K562 (cell line): Measurements from ENCODE around the gene HCST. TPM values are rescaled to one million over a fixed set of nuclear protein-coding genes. Genes with fewer than 3 reads are reported as not detected.

Experiments used
- HNRNPUL1 ChIP-seq: fragments of 200-400 bp; formaldehyde crosslinking; IDR thresholded peaks from 2 replicates; pipeline ENCODE4 v1.6.1; 2017; ENCODE audit warnings: low read length
- NR2C2 ChIP-seq, 2 experiments: fragments of 200-800 bp in 1 of 2; sonication (Bioruptor generic) in 1 of 2; sonication (generic) in 1 of 2; formaldehyde crosslinking in 1 of 2; IDR thresholded peaks; 2 replicates each; pipeline versions ENCODE4 v1.6.1 to v1.8.0; 2016 to 2022; ENCODE audit warnings: mild to moderate bottlenecking in 1 of 2, missing compliant biosample characterization in 1 of 2, missing genetic modification characterization in 1 of 2, missing genetic modification reagents in 1 of 2
- RFX1 ChIP-seq: fragments of 450-650 bp; IDR thresholded peaks from 2 replicates; pipeline ENCODE4 v1.6.1; 2016; ENCODE audit warnings: mild to moderate bottlenecking, moderate library complexity
- RFX5 ChIP-seq: IDR thresholded peaks from 2 replicates; pipeline ENCODE4 v1.6.1; 2011; ENCODE audit warnings: low read depth, mild to moderate bottlenecking, improper control_type of control experiment, low read length
- polyA plus RNA-seq, 8 experiments: library from polyadenylated mRNA; depleted of rRNA in 4 of 8; stranded (reverse) in 5 of 8; unstranded in 3 of 8; fragments of >200 nt; fragmentation: Nextera tagmentation in 2 of 8; fragmentation: Illumina TruSeq in 1 of 8; extraction: Ambion mirVana in 2 of 8; extraction: Trizol in 1 of 8; gene quantifications; 2 replicates each; pipeline versions ENCODE4 v1.2.1 to v1.2.3, GENCODE V29; 2011 to 2014; ENCODE audit warnings: inconsistent platforms in 1 of 8, missing spikeins in 1 of 8
- total RNA-seq, 7 experiments: library from RNA; depleted of rRNA in 6 of 7; stranded (reverse); fragments of >200 nt in 6 of 7; fragmentation: Illumina TruSeq in 2 of 7; extraction: Trizol in 2 of 7; gene quantifications; 2 replicates each; pipeline versions ENCODE4 v1.2.1 to v1.2.3, GENCODE V29; 2011 to 2021; ENCODE audit warnings: low replicate concordance in 1 of 7
- TF ChIP-seq, protein P1 (sequence below), 3 experiments: fragments of 200-800 bp in 1 of 3; fragments of 250-450 bp in 1 of 3; fragments of 450-650 bp in 1 of 3; sonication (Bioruptor Pico) in 1 of 3; sonication (Bioruptor generic) in 1 of 3; formaldehyde crosslinking in 1 of 3; IDR thresholded peaks; 2 replicates each; pipeline versions ENCODE4 v1.6.1 to v1.8.0; 2016 to 2022; ENCODE audit warnings: mild to moderate bottlenecking in 2 of 3, missing genetic modification characterization in 2 of 3, missing compliant biosample characterization in 1 of 3, moderate library complexity in 1 of 3
- TF ChIP-seq, protein P2 (sequence below): fragments of 450-650 bp; formaldehyde crosslinking; IDR thresholded peaks from 2 replicates; pipeline ENCODE4 v1.4.0; 2020; ENCODE audit warnings: mild to moderate bottlenecking
- TF ChIP-seq, protein P3 (sequence below), 2 experiments: fragments of 450-650 bp; conservative IDR thresholded peaks; 2 replicates each; pipeline ENCODE4 v1.6.1; 2017; ENCODE audit warnings: mild to moderate bottlenecking in 2 of 2, moderate library complexity in 2 of 2

The HCST gene
- total and polyA plus RNA-seq, 9 of the 15 experiments (the other 6 are each of a cell fraction or from before 2014, with no cell fraction given), result 0.29 to 1.9 (median 0.95) TPM; not detected in 2

DNA sequence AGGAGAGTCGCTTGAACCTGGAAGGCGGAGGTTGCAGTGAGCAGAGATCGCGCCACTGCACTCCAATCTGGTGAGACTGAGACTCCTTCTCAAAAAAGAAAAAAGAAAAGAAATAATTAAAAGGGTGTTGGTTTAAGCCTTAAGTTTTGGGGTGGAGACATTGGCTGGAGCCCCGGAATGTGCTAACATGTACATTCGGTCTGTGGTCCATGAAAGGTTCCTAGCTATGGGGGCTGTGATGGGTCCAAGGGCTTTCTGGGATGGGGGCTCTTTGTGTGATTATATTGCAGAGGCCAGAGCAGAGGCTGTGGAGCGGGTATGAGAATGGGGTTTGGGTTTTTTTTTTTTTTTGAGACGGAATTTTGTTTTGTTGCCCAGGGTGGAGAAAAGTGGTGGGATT is 16.4 kb upstream of the HCST start (continued):
- TF ChIP-seq, protein P1, sequence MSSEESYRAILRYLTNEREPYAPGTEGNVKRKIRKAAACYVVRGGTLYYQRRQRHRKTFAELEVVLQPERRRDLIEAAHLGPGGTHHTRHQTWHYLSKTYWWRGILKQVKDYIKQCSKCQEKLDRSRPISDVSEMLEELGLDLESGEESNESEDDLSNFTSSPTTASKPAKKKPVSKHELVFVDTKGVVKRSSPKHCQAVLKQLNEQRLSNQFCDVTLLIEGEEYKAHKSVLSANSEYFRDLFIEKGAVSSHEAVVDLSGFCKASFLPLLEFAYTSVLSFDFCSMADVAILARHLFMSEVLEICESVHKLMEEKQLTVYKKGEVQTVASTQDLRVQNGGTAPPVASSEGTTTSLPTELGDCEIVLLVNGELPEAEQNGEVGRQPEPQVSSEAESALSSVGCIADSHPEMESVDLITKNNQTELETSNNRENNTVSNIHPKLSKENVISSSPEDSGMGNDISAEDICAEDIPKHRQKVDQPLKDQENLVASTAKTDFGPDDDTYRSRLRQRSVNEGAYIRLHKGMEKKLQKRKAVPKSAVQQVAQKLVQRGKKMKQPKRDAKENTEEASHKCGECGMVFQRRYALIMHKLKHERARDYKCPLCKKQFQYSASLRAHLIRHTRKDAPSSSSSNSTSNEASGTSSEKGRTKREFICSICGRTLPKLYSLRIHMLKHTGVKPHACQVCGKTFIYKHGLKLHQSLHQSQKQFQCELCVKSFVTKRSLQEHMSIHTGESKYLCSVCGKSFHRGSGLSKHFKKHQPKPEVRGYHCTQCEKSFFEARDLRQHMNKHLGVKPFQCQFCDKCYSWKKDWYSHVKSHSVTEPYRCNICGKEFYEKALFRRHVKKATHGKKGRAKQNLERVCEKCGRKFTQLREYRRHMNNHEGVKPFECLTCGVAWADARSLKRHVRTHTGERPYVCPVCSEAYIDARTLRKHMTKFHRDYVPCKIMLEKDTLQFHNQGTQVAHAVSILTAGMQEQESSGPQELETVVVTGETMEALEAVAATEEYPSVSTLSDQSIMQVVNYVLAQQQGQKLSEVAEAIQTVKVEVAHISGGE (CRISPR knock-in tag; IDR thresholded peaks at IDR 0.05), result no peak
- TF ChIP-seq NR2C2 (CRISPR knock-in tag; IDR thresholded peaks at IDR 0.05), result no peak
- no peak for TF ChIP-seq NR2C2 (tag; IDR thresholded peaks at IDR 0.05)
- TF ChIP-seq, protein P2, sequence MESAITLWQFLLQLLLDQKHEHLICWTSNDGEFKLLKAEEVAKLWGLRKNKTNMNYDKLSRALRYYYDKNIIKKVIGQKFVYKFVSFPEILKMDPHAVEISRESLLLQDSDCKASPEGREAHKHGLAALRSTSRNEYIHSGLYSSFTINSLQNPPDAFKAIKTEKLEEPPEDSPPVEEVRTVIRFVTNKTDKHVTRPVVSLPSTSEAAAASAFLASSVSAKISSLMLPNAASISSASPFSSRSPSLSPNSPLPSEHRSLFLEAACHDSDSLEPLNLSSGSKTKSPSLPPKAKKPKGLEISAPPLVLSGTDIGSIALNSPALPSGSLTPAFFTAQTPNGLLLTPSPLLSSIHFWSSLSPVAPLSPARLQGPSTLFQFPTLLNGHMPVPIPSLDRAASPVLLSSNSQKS (CRISPR knock-in tag), result no peak
- TF ChIP-seq RFX1, result no peak
- TF ChIP-seq, protein P3, sequence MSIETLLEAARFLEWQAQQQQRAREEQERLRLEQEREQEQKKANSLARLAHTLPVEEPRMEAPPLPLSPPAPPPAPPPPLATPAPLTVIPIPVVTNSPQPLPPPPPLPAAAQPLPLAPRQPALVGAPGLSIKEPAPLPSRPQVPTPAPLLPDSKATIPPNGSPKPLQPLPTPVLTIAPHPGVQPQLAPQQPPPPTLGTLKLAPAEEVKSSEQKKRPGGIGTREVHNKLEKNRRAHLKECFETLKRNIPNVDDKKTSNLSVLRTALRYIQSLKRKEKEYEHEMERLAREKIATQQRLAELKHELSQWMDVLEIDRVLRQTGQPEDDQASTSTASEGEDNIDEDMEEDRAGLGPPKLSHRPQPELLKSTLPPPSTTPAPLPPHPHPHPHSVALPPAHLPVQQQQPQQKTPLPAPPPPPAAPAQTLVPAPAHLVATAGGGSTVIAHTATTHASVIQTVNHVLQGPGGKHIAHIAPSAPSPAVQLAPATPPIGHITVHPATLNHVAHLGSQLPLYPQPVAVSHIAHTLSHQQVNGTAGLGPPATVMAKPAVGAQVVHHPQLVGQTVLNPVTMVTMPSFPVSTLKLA (conservative IDR thresholded peaks at IDR 0.05), result no peak
- TF ChIP-seq RFX5, result no peak
- TF ChIP-seq HNRNPUL1, result no peak
